HepG2 (cell line): ENCODE results near the gene JADE3. TPM values are rescaled to one million over a fixed set of nuclear protein-coding genes. Genes with fewer than 3 reads are reported as not detected.

Experiments
- ATAC-seq: fragments of 200-7000 bp; cut with Tn5 transposase; 3 replicates; pipeline ENCODE4 v1.9.1; 2020; ENCODE audit warnings: mild to moderate bottlenecking, moderate library complexity
- BruUV-seq: library from RNA; stranded (reverse); fragments of 400-500 nt; replicated peaks from 2 replicates; lab custom pipeline; 2021; lab: Mats Ljungman, UMichigan
- CTCF ChIA-PET: fragments of 300-600 bp; formaldehyde crosslinking; extraction: SDS; loops from one replicate; lab custom pipeline; 2021; ENCODE audit warnings: low total read pairs, inconsistent platforms, low intra/inter-chr PET ratio; lab: Yijun Ruan, JAX
- POLR2A ChIA-PET: fragments of 350-600 bp; sonication (Branson Sonifier 250); formaldehyde crosslinking; loops from one replicate; lab custom pipeline; 2020; ENCODE audit warnings: antibody characterized with exemption, inconsistent platforms; lab: Yijun Ruan, JAX
- DNase-seq: peaks from one replicate; pipeline ENCODE4 v3.0.0-alpha.2; 2015; ENCODE audit warnings: low spot score
- FAIRE-seq: peaks from 3 replicates; lab custom pipeline; 2011; peaks lifted over from hg19 to GRCh38; lab: Jason Lieb, UNC
- H2AFZ ChIP-seq: one replicate; pipeline ENCODE4 v1.6.1; 2011; ENCODE audit warnings: low read length, inconsistent platforms
- H3K27ac ChIP-seq: fragments of 300-600 bp; 3 replicates; pipeline ENCODE4 v1.8.0; 2011; ENCODE audit warnings: mixed run types, mild to moderate bottlenecking, mixed read lengths, low read length, inconsistent platforms; ENCODE audit not compliant: insufficient read depth; ENCODE audit errors: extremely low read length
- H3K27me3 ChIP-seq, 2 experiments: fragments of 200-600 bp in 1 of 2; 2 replicates in 1 of 2; 3 replicates in 1 of 2; pipeline versions ENCODE4 v1.6.0 to v1.8.0; 2011; ENCODE audit warnings: low read length in 2 of 2, mild to moderate bottlenecking in 2 of 2, moderate library complexity in 2 of 2, inconsistent platforms in 1 of 2; ENCODE audit not compliant: insufficient read depth in 2 of 2, control insufficient read depth in 1 of 2
- H3K36me3 ChIP-seq, 2 experiments: fragments of 200-600 bp in 1 of 2; replicated peaks in 1 of 2; 2 replicates in 1 of 2; 3 replicates in 1 of 2; pipeline versions ENCODE4 v1.5.1 to v1.8.0; 2011; ENCODE audit warnings: low read length in 2 of 2, inconsistent platforms in 1 of 2; ENCODE audit not compliant: insufficient read depth in 2 of 2, control insufficient read depth in 1 of 2
- H3K4me1 ChIP-seq: 2 replicates; pipeline ENCODE4 v1.5.1; 2012; ENCODE audit warnings: low read length, inconsistent platforms; ENCODE audit not compliant: insufficient read depth
- H3K4me2 ChIP-seq: 2 replicates; pipeline ENCODE4 v1.6.0; 2011; ENCODE audit warnings: low read depth, low read length, inconsistent platforms
- H3K4me3 ChIP-seq, 3 experiments: fragments of 200-600 bp in 1 of 3; sonication (generic), shearing (Covaris generic) in 1 of 3; replicated peaks in 1 of 3; 2 replicates each; pipeline ENCODE4 v1.5.1; 2011 to 2016; ENCODE audit warnings: low read length in 3 of 3, inconsistent platforms in 2 of 3, low read depth in 2 of 3, mild to moderate bottlenecking in 2 of 3, control low read depth in 1 of 3, mixed read lengths in 1 of 3; ENCODE audit not compliant: insufficient read depth in 1 of 3
- H3K79me2 ChIP-seq: one replicate; pipeline ENCODE4 v1.6.1; 2011; ENCODE audit warnings: low read length, inconsistent platforms; ENCODE audit not compliant: insufficient read depth
- H3K9ac ChIP-seq: 2 replicates; pipeline ENCODE4 v1.6.0; 2011; ENCODE audit warnings: mild to moderate bottlenecking, low read depth, low read length, inconsistent platforms; ENCODE audit not compliant: insufficient read depth
- H3K9me3 ChIP-seq: 2 replicates; pipeline ENCODE4 v1.5.1; 2012; ENCODE audit warnings: mild to moderate bottlenecking, low read length
- H4K20me1 ChIP-seq: 2 replicates; pipeline ENCODE4 v1.6.0; 2011; ENCODE audit warnings: inconsistent platforms, mild to moderate bottlenecking, low read length, moderate library complexity; ENCODE audit not compliant: insufficient read depth
- CTCF ChIP-seq: sonication (generic); formaldehyde crosslinking; IDR thresholded peaks from 2 replicates; pipeline ENCODE4 v1.5.0; 2020; ENCODE audit warnings: mild to moderate bottlenecking, missing genetic modification reagents, moderate library complexity
- RAD21 ChIP-seq: fragments of 450-650 bp; formaldehyde crosslinking; IDR thresholded peaks from 2 replicates; pipeline ENCODE4 v1.5.0; 2020; ENCODE audit warnings: mild to moderate bottlenecking
- SMC3 ChIP-seq: IDR thresholded peaks from 2 replicates; pipeline ENCODE4 v1.6.1; 2011; ENCODE audit warnings: low read length, improper control_type of control experiment
- SP140L ChIP-seq: sonication (generic); formaldehyde crosslinking; IDR thresholded peaks from 2 replicates; pipeline ENCODE4 v1.4.0; 2020; ENCODE audit warnings: missing genetic modification reagents, borderline replicate concordance
- STAG1 ChIP-seq: sonication (generic); formaldehyde crosslinking; IDR thresholded peaks from 2 replicates; pipeline ENCODE4 v1.4.0; 2020; ENCODE audit warnings: missing genetic modification reagents
- THAP9 ChIP-seq: sonication (generic); formaldehyde crosslinking; IDR thresholded peaks from 2 replicates; pipeline ENCODE4; 2020; ENCODE audit warnings: missing genetic modification reagents, mild to moderate bottlenecking, borderline replicate concordance
- ZBTB34 ChIP-seq: sonication (generic); formaldehyde crosslinking; IDR thresholded peaks from 2 replicates; pipeline ENCODE4 v1.8.0; 2022; ENCODE audit warnings: mild to moderate bottlenecking, missing genetic modification reagents
- ZNF564 ChIP-seq: sonication (generic); formaldehyde crosslinking; IDR thresholded peaks from 2 replicates; pipeline ENCODE4 v1.8.1; 2023; ENCODE audit warnings: mild to moderate bottlenecking, missing genetic modification reagents
- in situ Hi-C: cut with HindIII; loops from 2 replicates; pipeline ENCODE4 v1.10.0; 2017; ENCODE audit warnings: low pct_unique_long_range_greater_than_20kb; ENCODE audit not compliant: extremely low pct_ligation_motif_present
- intact Hi-C: fragments of 100-400 bp; cut with micrococcal nuclease; formaldehyde crosslinking; loops from one replicate; pipeline ENCODE4 v1.10.0; 2022; ENCODE audit not compliant: unreplicated experiment
- polyA plus RNA-seq, 8 experiments: library from polyadenylated mRNA; depleted of rRNA in 3 of 8; stranded (reverse) in 7 of 8; unstranded in 1 of 8; fragments of >200 nt; fragmentation: Illumina TruSeq in 4 of 8; extraction: Trizol in 4 of 8; gene quantifications; 2 replicates each; pipeline versions ENCODE4 v1.2.1 to v1.2.3, GENCODE V29; 2011 to 2016; ENCODE audit warnings: low read depth in 4 of 8, missing spikeins in 1 of 8, mixed read lengths in 1 of 8; ENCODE audit not compliant: insufficient read depth in 1 of 8
- total RNA-seq, 5 experiments: library from RNA; depleted of rRNA; stranded (reverse); fragments of >200 nt; fragmentation: Illumina TruSeq; extraction: Trizol; gene quantifications; 2 replicates each; pipeline ENCODE4 v1.2.3, GENCODE V29; 2016; ENCODE audit warnings: low read depth in 1 of 5

JADE3 gene
- total and polyA plus RNA-seq, 2 of the 13 experiments (the other 11 are each of a cell fraction or from before 2014, with no cell fraction given) = 7.7 to 7.8 TPM

- BruUV-seq = no TSS peak
- Histone ChIP-seq H3K27me3 (no peaks in the 10 kb centered on the region), H3K4me2 (no peak overlapping the region), H3K4me1 (no peaks in the 10 kb centered on the region), H3K27ac (no peak overlapping the region), H3K9ac (no peak overlapping the region), H3K79me2 (no peaks in the 10 kb centered on the region), H3K9me3 (no peaks in the 10 kb centered on the region), H2AFZ (no peak overlapping the region), H3K4me3 (no peak overlapping the region), H3K36me3 (peaks cover 1 to 12% of the 10 kb centered on the region in 2 experiments; a peak in 2 of 5 replicates), H4K20me1 (no peaks in the 10 kb centered on the region)
- intact Hi-C loops (loop anchor here (5.0 kb wide), 1 partner anchor 124 kb away; no protein-coding TSS in a partner anchor), in situ Hi-C loops (no loop called here)
- CTCF ChIA-PET = no interaction called here
- no peak for DNase-seq
- ATAC-seq = no peak
- FAIRE-seq = no peak
- TF ChIP-seq SP140L = no peak
- POLR2A ChIA-PET = no interaction called here
These were observed 114.0 kb downstream of the JADE3 start for GRCh38 chrX:47026198-47026597.

GRCh38 chrX:47030339-47030738 lies 118.1 kb downstream of the JADE3 start:
- ATAC-seq = no peak
- Histone ChIP-seq H3K36me3 (peaks cover 0 to 19% of the 10 kb centered on the region in 2 experiments; a peak in 2 of 5 replicates), H3K4me1 (no peaks in the 10 kb centered on the region), H3K79me2 (no peaks in the 10 kb centered on the region), H3K4me3 (no peak overlapping the region), H3K9me3 (no peaks in the 10 kb centered on the region), H3K27me3 (no peaks in the 10 kb centered on the region), H2AFZ (no peak overlapping the region), H3K4me2 (no peak overlapping the region), H3K9ac (no peak overlapping the region), H3K27ac (no peak overlapping the region), H4K20me1 (no peaks in the 10 kb centered on the region)
- intact Hi-C loops (loop anchor here (2.0 to 5.0 kb wide), 2 partner anchors 62 to 228 kb away; no protein-coding TSS in a partner anchor), in situ Hi-C loops (no loop called here)
- peak; percentile 39 for TF ChIP-seq SMC3
- no peak for TF ChIP-seq ZBTB34 (CRISPR knock-in tag)
- TF ChIP-seq CTCF = peak; percentile 54
- peak; percentile 66 for TF ChIP-seq STAG1 (CRISPR knock-in tag)
- TF ChIP-seq RAD21 (CRISPR knock-in tag) = peak; percentile 18; the same call in 1 of the 2 replicates
- TF ChIP-seq THAP9 = no peak
- TF ChIP-seq ZNF564 = no peak
- DNase-seq = peak; percentile 53
- ChIA-PET CTCF (interaction anchor here (0.9 to 1.9 kb wide), 4 partner anchors 63 to 271 kb away, joined by 3 to 13 read pairs (median 7); partner anchors contain the start of gene SLC9A7), POLR2A (interaction anchor here (0.8 to 1.6 kb wide), 2 partner anchors 38 to 50 kb away, joined by 3 to 4 read pairs; no protein-coding TSS in a partner anchor)
- FAIRE-seq = peak; percentile 60
- no TSS peak for BruUV-seq
